ENCODE results near the gene RUBCNL. TPM values are rescaled to one million over a fixed set of nuclear protein-coding genes. Genes with fewer than 3 reads are reported as not detected.
A peak's percentile ranks its signal among the peaks of the same experiment; 100 is the strongest.

Gene RUBCNL
- total RNA-seq, 1 donor from 2014 or later, result 3.5 TPM

DNA sequence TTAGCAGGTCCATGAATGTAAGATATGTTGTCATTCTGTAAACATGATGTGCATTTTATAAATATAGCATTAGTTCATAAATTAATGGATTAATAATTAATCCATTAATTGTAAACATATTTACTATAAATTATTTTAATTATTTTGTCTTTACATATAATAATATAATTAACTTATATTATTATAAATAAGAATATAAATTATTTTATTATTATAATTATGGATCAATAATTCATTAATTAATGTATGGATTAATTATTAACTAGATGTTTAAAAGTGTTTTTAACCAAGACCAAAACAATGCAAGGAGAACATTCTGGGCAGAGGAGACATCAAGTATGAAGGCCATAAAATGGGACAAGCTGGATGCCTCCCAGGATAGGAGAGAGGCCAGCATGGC lies 72.0 kb downstream of the RUBCNL start:
- H3K36me3 ChIP-seq, result no peaks in the 10 kb centered on the region
- intact Hi-C loops (cut with DNase I), result no loop called here
- H3K27me3 ChIP-seq (ENCODE audit: low read depth), result no peaks in the 10 kb centered on the region
- no peak for ATAC-seq
- no peaks in the 10 kb centered on the region for H3K4me1 ChIP-seq
- TF ChIP-seq, protein P1, sequence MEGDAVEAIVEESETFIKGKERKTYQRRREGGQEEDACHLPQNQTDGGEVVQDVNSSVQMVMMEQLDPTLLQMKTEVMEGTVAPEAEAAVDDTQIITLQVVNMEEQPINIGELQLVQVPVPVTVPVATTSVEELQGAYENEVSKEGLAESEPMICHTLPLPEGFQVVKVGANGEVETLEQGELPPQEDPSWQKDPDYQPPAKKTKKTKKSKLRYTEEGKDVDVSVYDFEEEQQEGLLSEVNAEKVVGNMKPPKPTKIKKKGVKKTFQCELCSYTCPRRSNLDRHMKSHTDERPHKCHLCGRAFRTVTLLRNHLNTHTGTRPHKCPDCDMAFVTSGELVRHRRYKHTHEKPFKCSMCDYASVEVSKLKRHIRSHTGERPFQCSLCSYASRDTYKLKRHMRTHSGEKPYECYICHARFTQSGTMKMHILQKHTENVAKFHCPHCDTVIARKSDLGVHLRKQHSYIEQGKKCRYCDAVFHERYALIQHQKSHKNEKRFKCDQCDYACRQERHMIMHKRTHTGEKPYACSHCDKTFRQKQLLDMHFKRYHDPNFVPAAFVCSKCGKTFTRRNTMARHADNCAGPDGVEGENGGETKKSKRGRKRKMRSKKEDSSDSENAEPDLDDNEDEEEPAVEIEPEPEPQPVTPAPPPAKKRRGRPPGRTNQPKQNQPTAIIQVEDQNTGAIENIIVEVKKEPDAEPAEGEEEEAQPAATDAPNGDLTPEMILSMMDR (IDR thresholded peaks at IDR 0.05), result no peak
- no peak for DNase-seq
- no peaks in the 10 kb centered on the region for H3K9me3 ChIP-seq
- H3K27ac ChIP-seq, result no peak overlapping the region
- H3K4me3 ChIP-seq, result no peak overlapping the region

DNA sequence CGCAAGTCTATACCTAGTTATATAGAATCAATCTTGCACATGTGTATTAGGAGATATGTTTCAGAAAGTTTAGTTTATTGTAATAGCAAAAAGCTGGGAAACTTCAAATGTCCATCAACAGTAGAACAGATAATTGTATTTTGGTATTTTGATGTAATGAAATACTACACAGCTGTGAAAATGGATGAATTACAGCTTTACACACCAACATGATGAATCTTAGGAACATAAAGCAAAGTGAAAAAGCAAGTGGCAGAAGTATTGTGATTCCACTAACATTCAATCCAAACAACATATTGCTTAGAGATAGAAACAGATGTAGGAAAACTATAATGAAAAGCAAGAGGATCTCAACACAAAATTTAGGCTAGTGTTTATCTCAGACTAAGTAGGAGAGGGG lies 72.5 kb downstream of the RUBCNL start:
- DNase-seq (no peak), ATAC-seq (no peak)
- Histone ChIP-seq H3K4me1 (no peaks in the 10 kb centered on the region), H3K9me3 (no peaks in the 10 kb centered on the region), H3K36me3 (no peaks in the 10 kb centered on the region), H3K27ac (no peak overlapping the region), H3K27me3 (ENCODE audit: low read depth) (no peaks in the 10 kb centered on the region), H3K4me3 (no peak overlapping the region)
- intact Hi-C loops (cut with DNase I), result no loop called here
- TF ChIP-seq, protein P1 (IDR thresholded peaks at IDR 0.05), result no peak

DNA sequence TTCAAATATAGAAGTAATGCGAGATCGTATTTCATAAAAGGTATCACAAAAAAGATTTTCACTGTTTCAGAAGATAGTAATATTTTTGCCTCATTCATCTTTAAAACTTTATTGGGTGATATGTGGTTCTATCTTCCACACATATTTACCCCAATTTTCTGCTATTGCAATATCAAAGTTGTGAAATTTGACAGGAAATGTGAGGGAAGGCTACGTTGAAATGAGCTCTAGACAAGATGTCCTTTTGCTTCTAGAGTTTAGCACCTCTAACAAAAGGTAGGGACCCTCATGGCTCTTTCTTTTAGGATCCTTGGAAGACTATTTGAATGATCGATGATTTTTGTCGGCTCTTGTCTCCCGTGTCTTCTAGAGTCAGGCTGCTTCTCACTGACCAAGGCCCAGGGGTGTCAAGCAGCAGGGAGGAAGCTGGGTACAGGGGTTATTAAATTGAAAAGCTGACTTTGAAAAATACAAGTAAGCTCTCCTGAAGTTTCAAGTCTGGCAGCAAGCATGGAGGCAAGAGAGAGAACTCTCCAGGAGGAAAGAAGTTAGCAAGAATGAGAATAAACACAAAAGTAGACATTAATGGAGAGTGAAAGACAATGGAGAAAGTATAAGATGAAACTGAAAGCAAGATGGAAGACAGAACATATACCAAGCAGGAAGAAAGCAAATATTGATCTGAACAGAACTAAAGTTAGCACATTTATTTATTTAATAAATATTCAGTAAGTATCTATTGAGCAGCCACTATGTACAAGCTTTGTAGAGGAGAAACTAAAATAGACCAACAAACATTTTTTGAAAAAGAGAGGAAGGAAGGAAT lies 73.4 kb downstream of the RUBCNL start:
- H3K4me3 ChIP-seq, result no peak overlapping the region
- H3K27ac ChIP-seq, result peak overlapping the region; percentile 15
- H3K9me3 ChIP-seq, result no peaks in the 10 kb centered on the region
- H3K4me1 ChIP-seq, result no peaks in the 10 kb centered on the region
- intact Hi-C loops (cut with DNase I), result no loop called here
- TF ChIP-seq, protein P1 (IDR thresholded peaks at IDR 0.05), result no peak
- DNase-seq, result no peak
- no peak for ATAC-seq
- no peaks in the 10 kb centered on the region for H3K27me3 ChIP-seq (ENCODE audit: low read depth)
- H3K36me3 ChIP-seq, result no peaks in the 10 kb centered on the region

DNA sequence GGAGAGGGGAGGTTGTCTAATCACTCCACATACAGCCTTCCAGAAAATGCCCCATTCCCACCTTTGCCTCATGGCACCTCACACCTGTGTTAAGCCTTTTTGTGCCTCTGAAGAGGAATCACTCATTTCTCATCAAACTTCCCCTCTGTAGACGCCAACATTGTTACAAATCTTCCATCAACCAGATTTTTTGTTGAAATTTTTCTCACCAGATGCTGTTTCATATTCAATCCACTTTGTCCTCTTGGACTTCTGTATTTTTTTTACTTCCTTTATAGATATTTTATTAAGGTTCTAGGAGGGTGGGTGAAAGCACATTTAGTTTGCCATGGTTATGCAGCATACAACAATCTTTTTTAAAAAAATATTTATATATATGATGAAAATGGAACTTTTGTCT lies 74.0 kb downstream of the RUBCNL start:
- Histone ChIP-seq H3K27me3 (ENCODE audit: low read depth) (no peaks in the 10 kb centered on the region), H3K27ac (no peak overlapping the region), H3K4me1 (no peaks in the 10 kb centered on the region), H3K9me3 (no peaks in the 10 kb centered on the region), H3K4me3 (no peak overlapping the region), H3K36me3 (no peaks in the 10 kb centered on the region)
- TF ChIP-seq, protein P1 (IDR thresholded peaks at IDR 0.05), result no peak
- intact Hi-C loops (cut with DNase I), result no loop called here
- DNase-seq (no peak), ATAC-seq (no peak)

DNA sequence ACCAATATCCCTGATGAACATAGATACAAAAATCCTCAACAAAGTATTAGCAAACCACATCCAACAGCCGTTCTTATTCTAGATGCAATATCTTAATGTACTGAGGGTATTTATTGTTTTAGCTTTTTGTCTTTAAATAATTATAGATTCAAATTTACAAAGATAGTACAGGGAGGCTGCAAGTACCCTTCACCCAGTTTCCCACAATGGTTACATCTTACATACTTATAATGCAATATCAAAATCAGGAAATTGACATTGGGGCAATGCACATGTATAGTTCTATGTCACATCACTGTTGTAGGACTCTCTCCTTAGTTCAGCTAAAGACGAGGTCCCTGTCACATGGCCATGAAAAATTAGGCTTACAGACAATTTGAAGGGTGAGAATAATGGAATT lies 75.8 kb downstream of the RUBCNL start:
- H3K36me3 ChIP-seq, result no peaks in the 10 kb centered on the region
- TF ChIP-seq, protein P1 (IDR thresholded peaks at IDR 0.05), result no peak
- no peak overlapping the region for H3K27ac ChIP-seq
- no peaks in the 10 kb centered on the region for H3K4me1 ChIP-seq
- H3K27me3 ChIP-seq (ENCODE audit: low read depth), result no peaks in the 10 kb centered on the region
- ATAC-seq, result no peak
- intact Hi-C loops (cut with DNase I), result no loop called here
- DNase-seq, result no peak
- no peaks in the 10 kb centered on the region for H3K9me3 ChIP-seq
- H3K4me3 ChIP-seq, result no peak overlapping the region

All from lower lobe of right lung (tissue), 2 donors.